Neural cell (in vitro differentiated cells): ENCODE results near the gene TBXA2R. TPM values are rescaled to one million over a fixed set of nuclear protein-coding genes. Genes with fewer than 3 reads are reported as not detected.

Source experiments
- H2AFZ ChIP-seq: fragments of 200-600, 300-800 bp; sonication (generic), shearing (Covaris generic); 2 replicates; pipeline ENCODE4 v1.6.0; 2014; ENCODE audit warnings: low read depth, mild to moderate bottlenecking, antibody characterized with exemption, low read length, moderate library complexity
- H3F3A ChIP-seq: fragments of 200-600 bp; shearing (Covaris generic); 2 replicates; pipeline ENCODE4 v1.6.1; 2016; ENCODE audit warnings: mild to moderate bottlenecking, moderate library complexity, mixed read lengths, antibody characterized with exemption, low read length; ENCODE audit not compliant: insufficient read depth, poor library complexity, severe bottlenecking
- H3K27ac ChIP-seq: fragments of 200-600, 300-800 bp; sonication (generic), shearing (Covaris generic); 2 replicates; pipeline ENCODE4 v1.5.1; 2014; ENCODE audit warnings: mild to moderate bottlenecking, low read length, moderate library complexity
- H3K27me3 ChIP-seq: fragments of 300-800, 200-600 bp; sonication (generic), shearing (Covaris generic); 2 replicates; pipeline ENCODE4 v1.6.0; 2014; ENCODE audit warnings: mild to moderate bottlenecking, low read depth, low read length, moderate library complexity; ENCODE audit not compliant: insufficient read depth
- H3K36me3 ChIP-seq: fragments of 300-800, 200-600 bp; sonication (generic), shearing (Covaris generic); 2 replicates; pipeline ENCODE4 v1.5.1; 2014; ENCODE audit warnings: mild to moderate bottlenecking, antibody characterized with exemption, low read length, moderate library complexity; ENCODE audit not compliant: insufficient read depth
- H3K4me2 ChIP-seq: fragments of 300-800, 200-600 bp; sonication (generic), shearing (Covaris generic); 2 replicates; pipeline ENCODE4 v1.6.0; 2014; ENCODE audit warnings: mild to moderate bottlenecking, low read length
- H3K4me3 ChIP-seq: fragments of 300-800, 200-600 bp; sonication (generic), shearing (Covaris generic); 2 replicates; pipeline ENCODE4 v1.5.1; 2014; ENCODE audit warnings: mild to moderate bottlenecking, low read length, moderate library complexity
- H3K79me2 ChIP-seq: fragments of 200-600 bp; shearing (Covaris generic); replicated peaks from 2 replicates; pipeline ENCODE4 v1.6.0; 2014; ENCODE audit warnings: mild to moderate bottlenecking, low read length, moderate library complexity; ENCODE audit not compliant: insufficient read depth
- H3K9ac ChIP-seq: fragments of 300-800, 200-600 bp; sonication (generic), shearing (Covaris generic); 2 replicates; pipeline ENCODE4 v1.6.1; 2016; ENCODE audit warnings: mild to moderate bottlenecking, low read length, mixed read lengths
- H3K9me2 ChIP-seq: fragments of 200-600 bp; shearing (Covaris generic); 2 replicates; pipeline ENCODE4 v1.6.1; 2016; ENCODE audit warnings: mild to moderate bottlenecking, low read length, mixed read lengths; ENCODE audit not compliant: insufficient read depth
- H3K9me3 ChIP-seq: fragments of 200-600, 300-800 bp; sonication (generic), shearing (Covaris generic); 2 replicates; pipeline ENCODE4 v1.6.1; 2016; ENCODE audit warnings: mild to moderate bottlenecking, mixed run types, low read length, moderate library complexity, mixed read lengths
- H4K20me1 ChIP-seq: fragments of 200-600 bp; shearing (Covaris generic); 2 replicates; pipeline ENCODE4 v1.6.1; 2016; ENCODE audit warnings: mild to moderate bottlenecking, mixed run types; ENCODE audit not compliant: insufficient read depth
- EP300 ChIP-seq: fragments of 450-650 bp; conservative IDR thresholded peaks from 2 replicates; pipeline ENCODE4 v1.6.1; 2014; ENCODE audit warnings: antibody characterized with exemption, mild to moderate bottlenecking, moderate library complexity; ENCODE audit not compliant: poor library complexity, severe bottlenecking
- EZH2 ChIP-seq: fragments of 200-600, 300-800 bp; shearing (Covaris generic), sonication (generic); IDR thresholded peaks from 2 replicates; pipeline ENCODE4 v1.6.1; 2014; ENCODE audit warnings: antibody characterized with exemption, low read length, borderline replicate concordance, mild to moderate bottlenecking; ENCODE audit not compliant: insufficient read depth, poor library complexity, severe bottlenecking
- MXI1 ChIP-seq: fragments of 450-650 bp; conservative IDR thresholded peaks from 2 replicates; pipeline ENCODE4 v1.6.1; 2014; ENCODE audit warnings: antibody characterized with exemption, mild to moderate bottlenecking; ENCODE audit not compliant: poor library complexity, severe bottlenecking
- POLR2AphosphoS5 ChIP-seq: IDR thresholded peaks from 2 replicates; pipeline ENCODE4 v1.6.1; 2012
- RAD21 ChIP-seq: fragments of 450-650 bp; conservative IDR thresholded peaks from 2 replicates; pipeline ENCODE4 v1.6.1; 2014; ENCODE audit warnings: antibody characterized with exemption, mild to moderate bottlenecking, moderate library complexity
- SMC3 ChIP-seq: fragments of 450-650 bp; conservative IDR thresholded peaks from 2 replicates; pipeline ENCODE4 v1.6.1; 2014; ENCODE audit warnings: antibody characterized with exemption, mild to moderate bottlenecking, moderate library complexity; ENCODE audit not compliant: poor library complexity
- TAF1 ChIP-seq: IDR thresholded peaks from 2 replicates; pipeline ENCODE4 v1.6.1; 2012; ENCODE audit warnings: low read depth
- polyA plus RNA-seq: library from polyadenylated mRNA; depleted of rRNA; stranded (reverse); fragments of >200 nt; gene quantifications from 2 replicates; pipeline ENCODE4 v1.2.3, GENCODE V29; 2014
- TF ChIP-seq, protein P1 (sequence below): IDR thresholded peaks from 2 replicates; pipeline ENCODE4 v1.6.1; 2012; ENCODE audit warnings: borderline replicate concordance
- TF ChIP-seq, protein P2 (sequence below): fragments of 450-650 bp; IDR thresholded peaks from 2 replicates; pipeline ENCODE4 v1.5.1; 2014; ENCODE audit warnings: antibody characterized with exemption, mild to moderate bottlenecking, moderate library complexity; ENCODE audit not compliant: poor library complexity, severe bottlenecking

TBXA2R gene
- polyA plus RNA-seq, 1 donor from 2014 or later = not detected

DNA sequence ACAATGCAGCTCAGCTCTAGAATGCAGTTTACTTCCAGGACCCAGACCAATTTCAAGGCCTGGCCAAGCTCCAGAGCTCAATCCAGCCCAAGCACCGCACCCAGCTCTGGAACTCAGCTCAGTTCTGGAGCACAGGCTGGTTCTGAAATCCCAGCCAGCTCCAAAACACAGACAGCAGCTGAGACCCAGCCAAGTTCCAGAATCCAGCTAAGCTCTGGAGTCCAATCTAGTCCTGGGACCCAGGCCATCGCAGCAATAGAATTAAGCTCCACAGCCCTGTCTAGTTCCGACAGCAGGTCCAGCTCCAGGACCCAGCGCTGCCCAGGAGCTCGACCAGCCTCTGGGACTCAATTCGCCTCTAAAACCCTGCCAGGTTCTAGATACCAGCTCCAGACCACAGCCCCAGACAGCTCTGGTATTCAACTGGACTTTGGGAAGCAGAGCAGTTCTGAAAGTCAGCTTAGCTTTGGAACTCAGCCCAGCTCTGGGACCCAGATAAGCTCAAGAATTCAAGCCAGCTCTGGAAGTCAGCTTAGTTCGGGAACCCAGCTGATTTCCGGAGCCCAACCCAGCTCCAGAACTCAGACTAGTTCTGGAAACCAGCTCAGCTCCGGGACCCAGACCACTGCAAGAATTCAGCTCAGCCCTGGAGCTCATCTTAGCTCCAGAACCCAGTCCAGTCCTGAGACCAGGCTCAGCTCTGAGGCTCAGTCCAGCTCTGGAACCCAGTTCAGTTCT lies 14.6 kb downstream of the TBXA2R start:
- Histone ChIP-seq H3K9me3 (no peaks in the 10 kb centered on the region), H3K4me2 (no peak overlapping the region), H2AFZ (no peak overlapping the region), H3K79me2 (no peaks in the 10 kb centered on the region), H3K4me3 (no peak overlapping the region), H3K9me2 (no peaks in the 10 kb centered on the region), H3K27me3 (peaks cover under 1% of the 10 kb centered on the region), H4K20me1 (no peaks in the 10 kb centered on the region), H3K9ac (no peak overlapping the region), H3K27ac (no peak overlapping the region), H3K36me3 (no peaks in the 10 kb centered on the region), H3F3A (no peaks in the 10 kb centered on the region)
- no peak for TF ChIP-seq EP300
- TF ChIP-seq EZH2 = no peak
- TF ChIP-seq, protein P1, sequence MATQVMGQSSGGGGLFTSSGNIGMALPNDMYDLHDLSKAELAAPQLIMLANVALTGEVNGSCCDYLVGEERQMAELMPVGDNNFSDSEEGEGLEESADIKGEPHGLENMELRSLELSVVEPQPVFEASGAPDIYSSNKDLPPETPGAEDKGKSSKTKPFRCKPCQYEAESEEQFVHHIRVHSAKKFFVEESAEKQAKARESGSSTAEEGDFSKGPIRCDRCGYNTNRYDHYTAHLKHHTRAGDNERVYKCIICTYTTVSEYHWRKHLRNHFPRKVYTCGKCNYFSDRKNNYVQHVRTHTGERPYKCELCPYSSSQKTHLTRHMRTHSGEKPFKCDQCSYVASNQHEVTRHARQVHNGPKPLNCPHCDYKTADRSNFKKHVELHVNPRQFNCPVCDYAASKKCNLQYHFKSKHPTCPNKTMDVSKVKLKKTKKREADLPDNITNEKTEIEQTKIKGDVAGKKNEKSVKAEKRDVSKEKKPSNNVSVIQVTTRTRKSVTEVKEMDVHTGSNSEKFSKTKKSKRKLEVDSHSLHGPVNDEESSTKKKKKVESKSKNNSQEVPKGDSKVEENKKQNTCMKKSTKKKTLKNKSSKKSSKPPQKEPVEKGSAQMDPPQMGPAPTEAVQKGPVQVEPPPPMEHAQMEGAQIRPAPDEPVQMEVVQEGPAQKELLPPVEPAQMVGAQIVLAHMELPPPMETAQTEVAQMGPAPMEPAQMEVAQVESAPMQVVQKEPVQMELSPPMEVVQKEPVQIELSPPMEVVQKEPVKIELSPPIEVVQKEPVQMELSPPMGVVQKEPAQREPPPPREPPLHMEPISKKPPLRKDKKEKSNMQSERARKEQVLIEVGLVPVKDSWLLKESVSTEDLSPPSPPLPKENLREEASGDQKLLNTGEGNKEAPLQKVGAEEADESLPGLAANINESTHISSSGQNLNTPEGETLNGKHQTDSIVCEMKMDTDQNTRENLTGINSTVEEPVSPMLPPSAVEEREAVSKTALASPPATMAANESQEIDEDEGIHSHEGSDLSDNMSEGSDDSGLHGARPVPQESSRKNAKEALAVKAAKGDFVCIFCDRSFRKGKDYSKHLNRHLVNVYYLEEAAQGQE = no peak
- no peak for TF ChIP-seq POLR2AphosphoS5
- TF ChIP-seq, protein P2, sequence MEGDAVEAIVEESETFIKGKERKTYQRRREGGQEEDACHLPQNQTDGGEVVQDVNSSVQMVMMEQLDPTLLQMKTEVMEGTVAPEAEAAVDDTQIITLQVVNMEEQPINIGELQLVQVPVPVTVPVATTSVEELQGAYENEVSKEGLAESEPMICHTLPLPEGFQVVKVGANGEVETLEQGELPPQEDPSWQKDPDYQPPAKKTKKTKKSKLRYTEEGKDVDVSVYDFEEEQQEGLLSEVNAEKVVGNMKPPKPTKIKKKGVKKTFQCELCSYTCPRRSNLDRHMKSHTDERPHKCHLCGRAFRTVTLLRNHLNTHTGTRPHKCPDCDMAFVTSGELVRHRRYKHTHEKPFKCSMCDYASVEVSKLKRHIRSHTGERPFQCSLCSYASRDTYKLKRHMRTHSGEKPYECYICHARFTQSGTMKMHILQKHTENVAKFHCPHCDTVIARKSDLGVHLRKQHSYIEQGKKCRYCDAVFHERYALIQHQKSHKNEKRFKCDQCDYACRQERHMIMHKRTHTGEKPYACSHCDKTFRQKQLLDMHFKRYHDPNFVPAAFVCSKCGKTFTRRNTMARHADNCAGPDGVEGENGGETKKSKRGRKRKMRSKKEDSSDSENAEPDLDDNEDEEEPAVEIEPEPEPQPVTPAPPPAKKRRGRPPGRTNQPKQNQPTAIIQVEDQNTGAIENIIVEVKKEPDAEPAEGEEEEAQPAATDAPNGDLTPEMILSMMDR = no peak
- TF ChIP-seq RAD21 = no peak
- no peak for TF ChIP-seq SMC3
- TF ChIP-seq MXI1 = no peak
- TF ChIP-seq TAF1 = no peak

DNA sequence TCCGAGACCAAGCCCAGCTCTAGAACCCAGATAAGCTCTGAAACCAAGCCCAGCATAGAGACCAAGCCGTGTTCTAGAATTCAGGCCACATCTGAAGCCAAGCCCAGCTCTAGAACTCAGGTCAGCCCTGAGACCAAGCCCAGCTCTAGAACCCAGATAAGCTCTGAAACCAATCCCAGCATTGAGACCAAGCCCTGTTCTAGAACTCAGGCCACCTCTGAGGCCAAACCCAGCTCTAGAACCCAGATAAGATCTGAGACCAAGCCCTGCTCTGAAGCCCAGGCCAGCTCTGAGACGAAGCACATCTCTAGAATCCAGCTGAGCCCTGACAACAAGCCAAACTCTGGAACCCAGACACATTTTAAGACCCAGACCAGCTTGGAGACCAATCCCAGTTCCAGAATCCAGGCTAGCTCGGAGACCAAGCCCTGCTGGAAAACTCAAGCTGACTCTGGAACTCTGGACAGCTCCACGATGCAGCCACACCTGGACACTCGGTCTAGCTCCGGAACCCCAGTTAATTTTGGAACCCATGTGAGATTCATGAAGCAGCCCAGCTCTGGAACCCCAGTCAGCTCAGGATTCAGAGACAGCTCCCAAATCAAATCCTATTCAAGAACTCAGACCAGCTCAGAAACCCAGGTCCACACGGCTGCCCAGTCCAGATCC lies 15.6 kb downstream of the TBXA2R start:
- Histone ChIP-seq H3K36me3 (no peaks in the 10 kb centered on the region), H3K9me3 (no peaks in the 10 kb centered on the region), H3K9ac (no peak overlapping the region), H3K27ac (no peak overlapping the region), H3K9me2 (no peaks in the 10 kb centered on the region), H2AFZ (no peak overlapping the region), H4K20me1 (no peaks in the 10 kb centered on the region), H3K4me3 (no peak overlapping the region), H3K79me2 (no peaks in the 10 kb centered on the region), H3F3A (no peaks in the 10 kb centered on the region), H3K27me3 (peaks cover 10% of the 10 kb centered on the region), H3K4me2 (no peak overlapping the region)
- no peak for TF ChIP-seq RAD21
- TF ChIP-seq, protein P2 = no peak
- no peak for TF ChIP-seq POLR2AphosphoS5
- TF ChIP-seq, protein P1 = no peak
- no peak for TF ChIP-seq MXI1
- no peak for TF ChIP-seq EZH2
- TF ChIP-seq EP300 = no peak
- no peak for TF ChIP-seq SMC3
- TF ChIP-seq TAF1 = no peak
